Measurements from ENCODE around the gene RARRES1. TPM values are rescaled to one million over a fixed set of nuclear protein-coding genes. Genes with fewer than 3 reads are reported as not detected.

Gene RARRES1
- total RNA-seq, 1 experiment from 2014 or later = not detected

DNA sequence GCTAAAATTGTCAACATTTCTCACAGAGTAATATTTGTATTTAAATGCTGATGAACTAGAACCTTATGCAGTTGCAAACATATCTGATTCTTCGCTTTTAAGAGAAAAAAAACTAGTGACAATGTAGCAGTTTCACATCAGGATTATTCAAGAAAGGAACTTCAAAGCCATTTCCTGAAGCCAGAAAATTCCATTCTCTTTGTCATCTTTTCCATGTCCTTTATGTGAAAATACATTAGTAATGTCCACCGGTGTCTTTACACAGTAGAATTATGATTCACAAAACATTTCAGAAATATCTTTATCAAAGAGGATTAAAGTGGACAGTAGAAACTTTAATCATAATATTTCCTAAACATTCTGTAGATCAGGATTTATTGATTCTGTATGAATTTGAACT lies 47.1 kb downstream of the RARRES1 start:
- ChIA-PET POLR2A (interaction anchor here (0.6 kb wide), 1 partner anchor 9 kb away, joined by 3 read pairs; no protein-coding TSS in a partner anchor), CTCF (no interaction called here)
- H3K4me3 Mint-ChIP-seq (ENCODE audit: unreplicated experiment) = no peak overlapping the region
- DNase-seq (ENCODE audit: unreplicated experiment) = no peak
- intact Hi-C loops (cut with micrococcal nuclease) = no loop called here
- H3K27ac Mint-ChIP-seq (ENCODE audit: low read depth, unreplicated experiment) = no peak overlapping the region
- TF ChIP-seq, protein P1, sequence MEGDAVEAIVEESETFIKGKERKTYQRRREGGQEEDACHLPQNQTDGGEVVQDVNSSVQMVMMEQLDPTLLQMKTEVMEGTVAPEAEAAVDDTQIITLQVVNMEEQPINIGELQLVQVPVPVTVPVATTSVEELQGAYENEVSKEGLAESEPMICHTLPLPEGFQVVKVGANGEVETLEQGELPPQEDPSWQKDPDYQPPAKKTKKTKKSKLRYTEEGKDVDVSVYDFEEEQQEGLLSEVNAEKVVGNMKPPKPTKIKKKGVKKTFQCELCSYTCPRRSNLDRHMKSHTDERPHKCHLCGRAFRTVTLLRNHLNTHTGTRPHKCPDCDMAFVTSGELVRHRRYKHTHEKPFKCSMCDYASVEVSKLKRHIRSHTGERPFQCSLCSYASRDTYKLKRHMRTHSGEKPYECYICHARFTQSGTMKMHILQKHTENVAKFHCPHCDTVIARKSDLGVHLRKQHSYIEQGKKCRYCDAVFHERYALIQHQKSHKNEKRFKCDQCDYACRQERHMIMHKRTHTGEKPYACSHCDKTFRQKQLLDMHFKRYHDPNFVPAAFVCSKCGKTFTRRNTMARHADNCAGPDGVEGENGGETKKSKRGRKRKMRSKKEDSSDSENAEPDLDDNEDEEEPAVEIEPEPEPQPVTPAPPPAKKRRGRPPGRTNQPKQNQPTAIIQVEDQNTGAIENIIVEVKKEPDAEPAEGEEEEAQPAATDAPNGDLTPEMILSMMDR (IDR thresholded peaks at IDR 0.05; ENCODE audit: unreplicated experiment) = no peak
- H3K36me3 Mint-ChIP-seq (ENCODE audit: insufficient read depth, unreplicated experiment) = peaks cover 44% of the 10 kb centered on the region
- BruUV-seq (replicated peaks) = no TSS peak
- no peaks in the 10 kb centered on the region for H3K9me3 Mint-ChIP-seq (ENCODE audit: unreplicated experiment)
- no peaks in the 10 kb centered on the region for H3K4me1 Mint-ChIP-seq (ENCODE audit: insufficient read depth, unreplicated experiment)
- no peaks in the 10 kb centered on the region for H3K27me3 Mint-ChIP-seq (ENCODE audit: insufficient read depth, unreplicated experiment)

DNA sequence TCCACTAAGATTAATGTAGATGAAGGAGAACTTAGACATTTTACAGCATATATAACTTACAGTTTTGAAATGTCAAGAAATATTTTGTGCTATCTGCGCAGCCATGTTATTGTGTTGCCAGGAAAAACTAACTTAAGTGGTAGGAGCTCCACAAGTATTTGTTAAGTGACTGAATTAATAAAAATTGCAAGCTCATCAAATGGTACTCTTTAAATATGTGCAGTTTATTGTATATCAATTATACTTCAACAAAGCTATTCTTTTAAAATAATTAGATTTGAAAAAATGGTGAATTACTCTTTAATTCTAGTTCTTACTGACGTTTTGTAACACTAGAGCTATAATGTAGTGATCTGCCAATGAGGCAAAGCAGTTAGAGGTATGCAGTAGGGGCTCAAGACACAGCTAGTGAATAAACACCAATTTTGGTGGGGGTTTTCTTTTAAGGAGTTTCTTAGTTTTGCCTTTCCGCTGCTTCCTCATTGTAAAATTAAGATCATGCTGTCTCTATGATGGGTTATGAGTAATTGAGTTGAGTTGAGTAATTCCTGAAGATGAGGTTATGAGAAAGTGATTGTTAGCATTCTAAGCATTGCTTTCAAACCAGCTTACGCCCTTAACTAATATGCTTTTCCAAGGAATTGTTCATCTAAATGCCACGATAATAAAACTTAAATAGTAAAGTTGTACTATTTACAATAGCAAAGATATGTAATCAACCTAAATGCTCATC lies 48.9 kb downstream of the RARRES1 start:
- no peak for DNase-seq (ENCODE audit: unreplicated experiment)
- H3K9me3 Mint-ChIP-seq (ENCODE audit: unreplicated experiment) = no peaks in the 10 kb centered on the region
- H3K4me1 Mint-ChIP-seq (ENCODE audit: insufficient read depth, unreplicated experiment) = no peaks in the 10 kb centered on the region
- intact Hi-C loops (cut with micrococcal nuclease) = no loop called here
- peaks cover 38% of the 10 kb centered on the region for H3K36me3 Mint-ChIP-seq (ENCODE audit: insufficient read depth, unreplicated experiment)
- no peaks in the 10 kb centered on the region for H3K27me3 Mint-ChIP-seq (ENCODE audit: insufficient read depth, unreplicated experiment)
- no peak overlapping the region for H3K27ac Mint-ChIP-seq (ENCODE audit: low read depth, unreplicated experiment)
- TF ChIP-seq, protein P1 (IDR thresholded peaks at IDR 0.05; ENCODE audit: unreplicated experiment) = no peak
- ChIA-PET POLR2A (interaction anchor here (0.8 to 0.9 kb wide), 2 partner anchors 39 to 65 kb away, joined by 3 to 5 read pairs; no protein-coding TSS in a partner anchor), CTCF (interaction anchor here (0.6 to 1.4 kb wide), 4 partner anchors 12 to 1469 kb away, joined by 3 to 10 read pairs (median 3); no protein-coding TSS in a partner anchor)
- BruUV-seq (replicated peaks) = no TSS peak
- H3K4me3 Mint-ChIP-seq (ENCODE audit: unreplicated experiment) = no peak overlapping the region

DNA sequence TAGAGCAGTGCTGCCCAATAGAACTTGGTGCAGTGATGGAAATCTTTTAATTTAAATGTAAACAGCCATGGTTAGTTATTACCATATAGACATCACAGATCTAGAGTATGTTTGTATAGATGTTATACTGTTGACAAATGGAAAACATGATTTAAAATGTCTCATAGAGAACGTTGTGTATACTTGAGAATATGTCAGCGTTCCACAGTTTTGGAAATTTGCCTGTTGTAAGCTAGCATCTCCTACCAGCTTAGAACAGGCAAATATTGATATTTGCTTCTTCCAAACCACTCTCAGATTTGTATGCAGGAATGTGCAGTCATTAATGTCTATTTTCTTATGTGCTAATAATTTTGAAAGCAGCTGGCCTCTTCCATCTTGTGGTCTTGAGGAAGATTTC lies 51.4 kb downstream of the RARRES1 start:
- Mint-ChIP-seq H3K27ac (ENCODE audit: low read depth, unreplicated experiment) (no peak overlapping the region), H3K4me3 (ENCODE audit: unreplicated experiment) (no peak overlapping the region), H3K27me3 (ENCODE audit: insufficient read depth, unreplicated experiment) (no peaks in the 10 kb centered on the region), H3K9me3 (ENCODE audit: unreplicated experiment) (no peaks in the 10 kb centered on the region), H3K4me1 (ENCODE audit: insufficient read depth, unreplicated experiment) (no peaks in the 10 kb centered on the region), H3K36me3 (ENCODE audit: insufficient read depth, unreplicated experiment) (peaks cover 48% of the 10 kb centered on the region)
- TF ChIP-seq, protein P1 (IDR thresholded peaks at IDR 0.05; ENCODE audit: unreplicated experiment) = no peak
- POLR2A ChIA-PET = interaction anchor here (1.8 kb wide), 1 partner anchor 9 kb away, joined by 4 read pairs; no protein-coding TSS in a partner anchor
- CTCF ChIA-PET = no interaction called here
- DNase-seq (ENCODE audit: unreplicated experiment) = no peak
- no TSS peak for BruUV-seq (replicated peaks)
- intact Hi-C loops (cut with micrococcal nuclease) = no loop called here

DNA sequence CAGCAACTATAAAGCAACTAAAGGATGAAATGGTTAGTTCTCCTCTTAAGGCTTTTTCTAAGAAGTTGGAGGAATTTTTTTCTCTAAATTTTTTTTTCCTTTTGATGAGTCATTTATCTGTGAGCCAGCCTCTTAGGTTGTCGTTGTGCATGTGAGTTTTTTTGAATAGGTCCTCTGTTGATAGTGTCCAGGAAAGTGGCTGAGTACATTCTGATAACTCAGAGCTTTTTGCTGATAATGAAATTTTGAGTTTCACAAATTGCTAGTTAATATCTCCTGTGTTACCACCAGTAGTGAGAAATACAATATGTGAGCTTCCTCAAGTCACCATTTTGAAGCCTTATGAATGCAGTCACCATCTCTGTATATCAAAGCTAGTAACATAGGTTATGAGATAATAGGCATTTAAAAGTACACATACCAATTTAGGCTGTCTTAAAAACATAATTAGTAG lies 52.7 kb downstream of the RARRES1 start:
- no peak for DNase-seq (ENCODE audit: unreplicated experiment)
- Mint-ChIP-seq H3K27me3 (ENCODE audit: insufficient read depth, unreplicated experiment) (no peaks in the 10 kb centered on the region), H3K9me3 (ENCODE audit: unreplicated experiment) (no peaks in the 10 kb centered on the region), H3K27ac (ENCODE audit: low read depth, unreplicated experiment) (no peak overlapping the region), H3K4me1 (ENCODE audit: insufficient read depth, unreplicated experiment) (no peaks in the 10 kb centered on the region), H3K4me3 (ENCODE audit: unreplicated experiment) (no peak overlapping the region), H3K36me3 (ENCODE audit: insufficient read depth, unreplicated experiment) (peaks cover 35% of the 10 kb centered on the region)
- TF ChIP-seq, protein P1 (IDR thresholded peaks at IDR 0.05; ENCODE audit: unreplicated experiment) = no peak
- intact Hi-C loops (cut with micrococcal nuclease) = no loop called here
- POLR2A ChIA-PET = interaction anchor here (1.8 kb wide), 1 partner anchor 8 kb away, joined by 4 read pairs; no protein-coding TSS in a partner anchor
- no TSS peak for BruUV-seq (replicated peaks)
- CTCF ChIA-PET = interaction anchor here (0.6 to 1.3 kb wide), 6 partner anchors 19 to 147 kb away, joined by 3 to 7 read pairs (median 4); no protein-coding TSS in a partner anchor

All from MCF 10A (cell line).